HG02840 (cell line): ENCODE measurements around the gene CDYL2.
"Not testable (repeated sequence)": the region's sequence is repeated elsewhere in the genome, so short reads cannot be mapped to it uniquely, and the experiment has no call there.

Experiments used
- ATAC-seq: cut with Tn5 transposase; IDR thresholded peaks from one replicate; pipeline ENCODE4 v1.9.1; 2021; ENCODE audit warnings: mild to moderate bottlenecking, moderate library complexity, moderate number of reproducible peaks; ENCODE audit not compliant: unreplicated experiment, low FRiP score

The CDYL2 gene

DNA sequence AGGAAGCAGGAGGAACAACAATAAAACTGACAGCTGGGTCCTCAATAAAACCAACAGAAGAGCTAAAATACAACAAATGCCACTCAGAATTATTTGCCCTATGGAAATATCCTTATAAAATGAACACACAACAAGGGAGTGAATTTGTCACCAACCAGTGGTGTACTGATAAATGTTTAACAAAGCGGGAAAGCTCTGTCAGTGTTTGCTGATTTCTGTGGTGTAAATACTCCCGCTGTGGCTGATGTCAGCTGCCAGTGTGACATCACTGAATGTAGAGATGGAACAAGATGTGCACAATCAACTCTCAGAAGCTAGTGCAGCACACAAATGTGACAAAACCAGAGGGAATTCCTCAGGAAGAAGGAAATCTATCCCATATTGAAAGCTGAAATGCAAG lies 51.9 kb downstream of the CDYL2 start:
- no peak for ATAC-seq

DNA sequence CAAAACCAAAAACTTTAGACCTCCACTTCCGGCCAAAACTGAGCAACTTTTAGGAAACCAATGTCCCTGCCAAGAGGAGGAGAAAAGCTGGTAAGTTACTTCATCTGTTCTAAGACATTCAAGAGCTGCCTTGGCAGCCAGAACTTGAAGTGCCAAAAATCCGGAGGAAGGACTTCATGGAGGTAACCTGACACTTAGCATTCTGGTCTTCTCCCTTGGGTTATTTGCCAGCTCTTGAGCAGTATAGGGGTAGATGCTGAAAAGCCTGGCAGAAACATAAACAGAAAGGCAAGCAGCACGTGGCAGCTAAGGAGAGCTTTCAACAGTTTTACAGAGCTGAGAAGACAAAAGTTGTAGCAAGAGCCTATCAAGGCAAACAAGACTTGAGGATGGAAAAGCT lies 53.2 kb downstream of the CDYL2 start:
- ATAC-seq: no peak

DNA sequence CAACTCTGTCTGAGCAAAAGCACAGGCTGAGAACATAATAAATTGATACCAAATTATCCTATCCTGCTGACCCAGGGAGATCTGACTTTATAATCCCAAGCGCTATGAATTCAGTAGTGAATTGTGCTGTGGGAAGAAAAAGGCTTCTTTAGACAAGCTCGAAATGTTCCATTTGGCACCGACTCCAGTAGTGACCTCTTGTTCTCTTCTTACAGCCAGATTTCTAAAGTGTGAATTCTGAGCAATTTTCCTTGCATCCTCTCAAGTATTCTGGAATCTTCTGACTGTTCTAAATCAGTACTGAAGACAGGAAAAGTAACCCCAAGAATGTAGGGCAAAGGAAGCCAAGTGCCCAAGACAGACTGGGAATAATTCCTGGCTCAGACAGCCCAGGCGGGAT lies 58.2 kb downstream of the CDYL2 start:
- no peak for ATAC-seq

DNA sequence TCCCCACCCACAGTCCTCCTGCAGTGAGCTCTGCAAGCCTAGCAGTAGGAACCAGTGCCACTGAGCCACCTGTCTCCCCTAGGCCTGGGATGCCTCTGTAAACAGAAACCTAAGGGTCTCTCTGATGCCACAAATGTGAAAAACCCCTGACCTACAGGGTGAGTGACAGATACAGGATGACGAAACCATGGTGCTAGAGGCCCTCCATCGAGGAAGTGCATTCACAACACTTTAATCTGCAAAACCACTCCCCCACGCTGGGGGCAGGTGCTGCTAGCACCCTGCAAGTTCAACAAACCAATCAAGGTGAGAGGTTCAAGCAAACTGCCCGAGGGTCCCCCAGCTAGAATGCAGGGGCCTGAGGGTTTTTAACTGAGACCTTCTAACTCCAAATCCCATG lies 59.5 kb downstream of the CDYL2 start:
- no peak for ATAC-seq

DNA sequence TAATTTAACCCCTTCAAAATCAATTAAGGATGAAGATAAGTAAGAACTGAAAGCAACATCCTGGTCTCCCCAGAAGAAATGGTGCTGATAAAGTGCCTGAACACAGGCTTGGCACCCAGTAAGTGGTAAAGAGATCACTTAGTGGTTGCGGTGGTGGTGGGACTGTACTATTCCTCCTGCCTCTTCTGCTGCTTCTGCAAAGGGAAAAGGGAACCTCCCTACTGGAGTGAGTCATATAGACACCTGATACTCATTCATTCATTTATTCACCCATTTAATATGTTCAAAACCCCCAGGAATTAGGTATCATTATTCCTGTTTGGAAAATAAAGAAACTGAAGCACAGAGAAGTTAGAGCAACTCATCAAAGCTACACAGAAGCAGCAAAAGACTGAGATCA lies 60.6 kb downstream of the CDYL2 start:
- ATAC-seq: no peak

DNA sequence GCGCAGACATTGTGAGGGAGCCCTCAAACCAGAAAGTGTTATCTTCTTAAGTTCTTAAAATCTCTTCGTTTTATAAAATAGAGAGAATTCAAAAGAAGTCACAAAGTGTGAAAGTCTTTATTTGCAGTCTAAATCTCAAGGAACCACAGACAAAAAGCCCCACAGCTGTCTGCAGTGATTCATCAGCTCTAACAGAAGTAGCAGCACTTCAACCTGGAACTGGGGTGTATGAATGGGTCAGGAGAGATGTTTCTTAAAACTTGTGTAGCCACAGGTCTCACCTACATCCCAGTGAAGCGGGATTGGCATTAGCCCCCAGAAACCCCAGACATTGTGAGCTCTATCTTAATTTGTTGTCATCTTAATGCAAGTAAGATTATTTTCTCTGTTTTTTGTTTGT lies 61.1 kb downstream of the CDYL2 start:
- no peak for ATAC-seq

DNA sequence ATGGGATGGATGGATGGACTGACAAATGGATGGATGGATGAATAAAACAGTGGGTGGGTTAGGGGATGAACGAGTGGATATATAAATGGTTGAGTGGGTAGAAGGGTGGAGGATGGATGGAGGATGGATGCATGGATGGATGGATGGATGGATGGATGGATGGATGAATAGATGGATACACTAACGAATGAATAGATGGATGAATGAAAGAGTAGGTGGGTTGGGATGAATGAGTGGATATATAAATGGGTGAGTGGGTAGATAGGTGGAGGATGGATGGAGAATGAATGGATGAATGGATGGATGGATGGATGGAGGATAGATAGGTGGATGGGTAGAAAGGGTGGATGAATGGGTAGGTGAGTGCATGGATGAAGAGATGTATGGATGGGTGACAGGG lies 62.1 kb downstream of the CDYL2 start:
- no peak for ATAC-seq

DNA sequence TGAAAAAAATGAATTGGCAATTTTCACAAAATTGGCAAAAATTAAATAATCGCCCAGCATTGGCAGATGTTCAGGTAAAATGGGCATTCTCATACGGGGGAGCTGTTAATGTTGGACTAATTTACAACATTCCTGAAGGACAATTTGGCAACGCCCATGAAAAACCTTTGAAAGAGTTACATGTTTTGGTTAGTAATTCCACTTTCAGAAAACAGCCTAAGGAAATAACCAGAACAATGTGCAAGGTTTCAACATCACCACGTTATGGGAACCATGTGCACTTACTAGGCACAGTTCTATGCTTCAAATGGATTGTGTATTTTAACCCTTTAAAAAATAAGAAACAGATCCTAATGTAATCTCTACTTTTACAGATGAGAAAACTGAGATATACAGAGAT lies 62.7 kb downstream of the CDYL2 start:
- ATAC-seq: no peak

DNA sequence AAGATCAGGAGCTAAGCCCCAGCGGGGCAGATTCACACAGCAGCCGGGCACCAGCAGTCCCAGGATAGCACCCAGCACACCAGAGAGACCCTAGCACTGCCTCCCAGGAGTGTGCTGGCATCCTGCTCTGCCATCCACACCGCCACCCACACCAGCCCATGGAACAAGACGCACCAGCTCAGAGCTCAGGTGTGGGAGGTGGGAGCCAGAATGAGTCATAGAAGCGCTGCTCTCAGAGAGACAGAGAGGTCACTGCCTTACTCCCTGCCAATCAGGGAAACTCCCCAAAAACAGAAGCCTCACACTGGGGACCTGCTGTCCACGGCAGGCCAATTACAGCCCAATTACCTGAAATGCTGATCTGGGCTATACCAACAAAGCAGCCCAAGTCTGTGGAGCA lies 64.9 kb downstream of the CDYL2 start:
- ATAC-seq: no peak

DNA sequence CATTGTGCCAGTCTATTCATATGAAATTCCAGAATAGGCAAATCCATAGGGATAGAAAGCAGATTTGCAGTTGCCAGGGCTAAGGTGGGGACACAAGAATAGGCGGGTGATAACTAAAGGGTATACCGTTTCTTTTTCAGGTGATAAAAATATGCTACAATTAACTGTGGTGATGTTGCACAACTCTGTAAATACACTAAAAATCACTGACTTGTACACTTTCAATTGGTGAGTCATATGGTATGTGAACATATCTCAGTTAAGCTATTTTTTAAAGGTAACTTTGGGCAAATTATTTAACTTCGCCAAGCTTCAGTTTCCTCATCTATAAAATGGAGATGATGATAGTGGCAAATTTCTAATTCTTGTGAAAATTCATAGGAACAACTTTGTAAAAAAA lies 65.9 kb downstream of the CDYL2 start:
- no peak for ATAC-seq

DNA sequence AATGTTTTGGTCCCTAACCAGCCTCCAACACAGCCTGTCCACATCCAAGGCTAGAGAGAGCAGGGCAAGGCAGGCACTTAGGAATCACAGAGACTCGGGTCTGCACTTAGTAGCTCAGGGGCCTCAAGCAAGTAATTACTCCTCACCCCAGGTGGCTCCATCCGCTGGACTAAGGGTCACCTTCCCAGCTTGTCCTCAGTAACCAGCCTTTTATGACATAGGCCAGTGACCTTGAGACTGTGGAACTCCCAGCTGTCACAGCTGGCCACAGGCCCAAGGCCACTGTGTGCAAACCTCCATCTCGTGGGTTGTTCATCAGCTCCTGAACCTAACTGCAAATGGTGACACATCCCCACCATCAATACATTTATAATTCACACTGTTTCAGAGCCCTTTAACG lies 68.6 kb downstream of the CDYL2 start:
- no peak for ATAC-seq

DNA sequence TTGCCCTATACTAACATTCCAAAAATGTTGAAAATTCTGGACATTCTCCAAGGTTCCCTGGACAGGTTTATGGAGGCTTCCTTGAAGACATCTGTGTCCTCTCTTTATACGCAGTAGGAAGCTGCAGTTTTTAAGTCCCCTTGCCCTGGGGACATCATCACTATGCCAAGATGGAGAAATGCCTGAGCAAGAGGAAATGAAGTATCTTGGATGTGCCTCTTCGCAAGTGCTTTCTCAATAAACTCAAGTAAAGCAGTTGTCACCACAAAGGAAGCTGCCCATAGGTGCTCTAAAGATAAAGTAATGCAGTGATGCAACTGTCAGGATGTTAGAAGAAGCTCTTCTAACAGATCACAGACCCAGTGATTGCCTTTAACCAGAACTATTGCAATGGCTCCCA lies 71.0 kb downstream of the CDYL2 start:
- no peak for ATAC-seq

DNA sequence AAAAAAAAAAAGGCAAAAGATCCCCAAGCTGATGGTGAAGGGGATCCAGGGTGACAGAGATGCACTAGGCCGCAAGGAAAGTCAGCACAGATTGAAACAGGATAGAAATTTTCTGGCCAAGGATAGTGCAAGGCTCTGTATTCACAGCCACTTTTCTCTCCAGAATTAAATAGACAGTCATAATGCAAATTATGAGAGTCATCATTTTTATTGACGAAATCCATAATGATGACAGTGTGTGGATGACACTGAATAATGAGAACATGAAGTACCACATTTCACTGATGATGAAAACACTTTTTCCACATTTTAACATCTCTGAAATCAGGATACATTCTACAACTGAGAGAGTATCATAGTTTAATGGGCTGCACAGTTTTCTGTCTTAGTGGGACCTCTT lies 72.5 kb downstream of the CDYL2 start:
- no peak for ATAC-seq

DNA sequence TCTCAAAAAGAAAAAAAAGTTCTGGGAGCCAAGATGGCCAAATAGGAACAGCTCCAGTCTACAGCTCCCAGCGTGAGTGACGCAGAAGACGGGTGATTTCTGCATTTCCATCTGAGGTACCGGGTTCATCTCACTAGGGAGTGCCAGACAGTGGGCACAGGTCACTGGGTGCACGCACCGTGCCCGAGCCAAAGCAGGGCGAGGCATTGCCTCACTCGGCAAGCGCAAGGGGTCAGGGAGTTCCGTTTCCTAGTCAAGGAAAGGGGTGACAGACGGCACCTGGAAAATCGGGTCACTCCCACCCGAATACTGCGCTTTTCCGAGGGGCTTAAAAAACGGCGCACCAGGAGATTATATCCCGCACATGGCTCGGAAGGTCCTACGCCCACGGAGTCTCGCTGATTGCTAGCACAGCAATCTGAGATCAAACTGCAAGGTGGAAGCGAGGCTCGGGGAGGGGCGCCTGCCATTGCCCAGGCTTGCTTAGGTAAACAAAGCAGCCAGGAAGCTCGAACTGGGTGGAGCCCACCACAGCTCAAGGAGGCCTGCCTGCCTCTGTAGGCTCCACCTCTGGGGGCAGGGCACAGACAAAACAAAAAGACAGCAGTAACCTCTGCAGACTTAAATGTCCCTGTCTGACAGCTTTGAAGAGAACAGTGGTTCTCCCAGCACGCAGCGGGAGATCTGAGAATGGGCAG lies 77.2 kb downstream of the CDYL2 start:
- not testable (repeated sequence) for ATAC-seq

DNA sequence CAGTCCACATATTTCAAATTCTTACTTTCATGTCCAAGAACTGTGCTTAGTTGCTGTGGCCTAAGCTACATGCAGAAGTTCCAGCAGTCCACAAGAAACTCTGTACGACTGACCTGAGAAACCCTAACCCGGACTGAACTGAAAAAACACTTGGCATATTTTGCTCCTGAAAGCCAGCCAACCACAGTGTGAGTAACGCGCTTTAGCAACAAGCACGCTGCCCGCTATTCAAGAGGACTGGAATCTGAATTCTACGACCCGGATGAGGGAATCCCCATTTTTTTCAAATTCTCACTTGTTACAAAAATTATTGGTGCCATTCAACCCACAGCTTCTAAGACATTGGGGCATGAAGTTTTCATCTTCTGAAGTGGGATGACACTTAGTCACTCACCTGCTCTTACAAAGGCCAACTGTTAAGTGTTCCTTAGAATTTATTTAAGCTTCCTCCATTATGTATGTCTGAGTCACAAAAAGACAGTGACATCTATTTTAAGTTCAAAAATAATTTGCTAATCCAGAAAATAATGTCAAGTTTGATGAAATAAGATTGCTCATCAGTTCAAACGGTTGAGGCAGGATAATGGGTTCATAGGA lies 78.7 kb downstream of the CDYL2 start:
- ATAC-seq: no peak

DNA sequence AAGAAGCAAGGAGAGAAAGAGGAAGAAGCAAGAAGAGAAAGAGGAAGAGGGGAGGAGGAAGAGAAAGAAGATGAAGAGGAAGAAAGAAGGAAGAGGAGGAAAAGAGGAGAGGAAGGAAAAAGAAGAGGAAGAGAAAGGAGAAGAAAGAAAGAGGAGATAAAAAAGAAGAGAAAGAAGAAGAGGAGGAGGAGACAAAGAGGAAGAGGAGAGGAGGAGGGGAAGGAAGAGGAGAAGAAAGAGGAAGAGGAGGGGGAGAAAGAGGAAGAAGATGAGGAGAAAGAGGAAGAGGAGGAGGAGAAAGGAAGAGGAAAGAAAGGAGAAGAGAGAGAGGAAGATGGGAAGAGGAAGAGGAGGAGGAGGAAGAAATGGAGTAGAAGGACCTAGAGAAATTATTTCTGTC lies 80.4 kb downstream of the CDYL2 start:
- ATAC-seq: no peak

DNA sequence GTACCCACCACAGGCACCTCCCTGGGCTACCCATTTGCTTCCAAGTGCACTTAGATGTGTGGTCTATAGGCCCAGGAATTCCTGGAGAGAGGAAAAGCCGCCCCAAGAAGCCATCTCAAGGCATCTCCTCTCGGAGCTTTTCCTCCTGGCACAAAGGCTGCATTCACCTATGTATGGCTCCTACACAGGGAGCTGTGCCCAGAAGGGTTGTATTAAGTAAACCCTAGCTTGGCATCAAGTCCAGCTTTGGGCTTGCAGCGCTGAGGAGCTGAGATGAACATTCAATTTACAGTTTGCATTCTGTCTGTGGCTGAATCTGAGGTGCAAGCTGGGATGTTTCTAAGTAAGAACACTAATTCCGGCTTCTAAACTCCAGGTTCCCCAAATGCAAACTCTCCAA lies 81.3 kb downstream of the CDYL2 start:
- ATAC-seq: no peak

DNA sequence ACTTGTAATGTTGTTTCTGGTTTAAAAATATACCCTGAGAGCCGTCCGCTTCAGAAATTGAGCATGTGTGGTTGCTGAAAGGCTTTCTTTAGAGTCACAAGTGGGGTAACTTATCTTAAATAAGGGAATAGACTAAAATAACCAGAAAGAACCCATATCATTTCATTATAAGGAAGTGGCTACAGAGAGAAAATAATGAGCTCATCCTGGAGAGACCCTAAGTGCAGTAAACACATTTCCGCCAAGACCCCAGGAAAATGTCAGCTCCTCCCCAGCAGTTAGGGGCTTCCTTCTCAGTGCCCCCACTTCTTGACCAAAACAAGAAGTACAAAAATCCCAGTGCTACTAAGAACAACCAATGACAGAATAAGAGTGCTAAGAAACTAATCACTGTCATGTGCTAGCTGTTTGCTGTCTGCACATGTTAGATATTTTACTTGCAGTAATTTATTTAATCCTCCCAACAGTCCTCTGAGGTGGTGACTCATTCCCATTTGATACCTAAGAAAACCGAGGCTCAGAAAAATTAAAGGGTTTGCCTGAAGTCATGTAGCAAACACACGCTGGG lies 83.5 kb downstream of the CDYL2 start:
- no peak for ATAC-seq

DNA sequence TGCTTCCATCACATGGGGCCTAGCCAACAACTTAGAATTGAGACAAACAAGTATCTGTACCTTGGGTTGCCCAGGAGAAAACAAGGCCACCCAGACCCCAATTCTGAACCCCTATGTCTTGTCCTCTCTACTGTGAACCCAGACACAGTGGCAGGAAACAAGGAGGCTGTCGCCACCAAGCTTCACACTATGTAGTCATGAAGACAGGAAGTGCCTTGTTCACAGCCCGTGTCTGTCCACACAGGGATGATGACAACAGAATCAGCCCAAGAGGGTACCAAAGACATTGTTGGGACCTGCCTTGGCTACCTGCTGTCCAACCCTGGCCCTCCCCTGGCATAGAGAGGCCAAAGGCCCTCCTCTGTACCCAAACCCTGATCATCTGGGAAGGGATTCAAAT lies 84.8 kb downstream of the CDYL2 start:
- ATAC-seq: no peak

DNA sequence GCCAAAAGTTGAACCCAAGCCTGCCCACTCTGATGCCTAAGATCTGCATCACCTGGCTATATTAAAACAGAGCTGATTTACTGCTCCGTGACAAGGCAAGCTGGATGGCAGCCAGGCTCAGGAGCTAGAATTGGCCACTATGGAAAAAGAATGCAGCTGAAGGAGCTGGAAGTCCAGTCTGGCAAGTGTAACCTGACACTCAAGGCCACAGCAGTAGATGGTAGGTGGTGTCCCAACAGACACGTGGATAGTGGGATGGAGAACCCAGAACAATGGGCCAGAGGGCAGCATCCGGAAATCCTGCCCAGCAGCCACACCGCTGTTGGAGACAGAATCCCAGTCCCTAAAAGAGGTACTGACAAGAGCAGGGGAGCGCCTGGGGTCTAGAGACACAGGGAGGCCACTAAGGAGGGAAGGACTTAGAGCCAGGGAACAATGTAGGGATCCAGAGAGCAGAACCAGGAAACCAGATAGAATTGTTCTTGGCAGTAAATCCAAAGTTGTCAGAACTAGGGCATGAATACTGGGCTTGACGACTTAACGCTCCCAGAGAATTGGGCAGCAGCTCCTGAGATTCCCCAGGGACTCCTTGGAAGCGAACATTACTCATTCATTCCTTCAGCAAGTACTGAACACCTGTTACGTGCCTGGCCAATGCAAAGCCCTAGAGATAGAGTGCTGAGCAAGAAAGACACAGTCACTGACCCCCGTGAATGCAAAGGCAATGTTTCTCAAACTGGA lies 85.7 kb downstream of the CDYL2 start:
- no peak for ATAC-seq

DNA sequence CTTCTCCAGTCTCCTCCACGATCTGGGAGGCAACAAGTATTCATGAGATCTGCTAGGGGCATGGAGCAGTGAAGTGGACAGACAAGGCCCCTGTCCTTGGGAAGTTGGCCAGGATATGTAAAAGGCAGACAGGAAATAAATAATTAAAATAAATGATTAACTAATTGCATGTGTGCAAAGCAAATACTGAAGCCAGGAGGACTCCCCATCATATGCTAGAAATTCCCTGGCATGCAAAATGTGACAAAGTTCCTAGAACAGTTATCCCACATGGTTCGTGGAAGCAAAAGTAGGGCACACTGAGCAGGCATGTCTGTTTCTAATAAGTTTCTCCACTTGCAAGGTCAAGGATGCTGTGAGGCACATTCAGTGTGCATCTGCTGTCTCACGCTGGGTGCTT lies 86.8 kb downstream of the CDYL2 start:
- ATAC-seq: no peak
